ENCODE results near the gene IL1RAPL1. TPM values are rescaled to one million over a fixed set of nuclear protein-coding genes. Genes with fewer than 3 reads are reported as not detected.

The IL1RAPL1 gene
- total RNA-seq, 4 donors from 2014 or later, result 0.16 to 0.46 TPM; not detected in 2

DNA sequence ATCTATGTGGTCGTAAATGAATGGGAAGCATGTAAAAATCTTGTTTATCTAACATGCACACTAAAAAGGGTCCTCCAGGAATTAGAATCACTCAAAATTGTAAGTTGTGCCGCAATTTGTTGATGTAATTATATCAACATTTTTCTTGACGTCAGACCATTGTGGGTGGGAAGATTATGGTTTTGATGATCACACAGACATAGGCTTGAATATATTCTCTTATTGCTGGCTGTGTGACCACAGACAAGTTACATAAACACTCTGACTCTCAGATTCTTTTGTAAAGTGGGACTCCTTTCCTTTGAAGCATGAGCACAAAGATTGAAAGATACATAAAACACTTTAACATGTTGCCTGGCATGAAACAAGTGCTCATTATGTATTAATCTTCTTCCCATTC, 51.5 kb downstream of the IL1RAPL1 start:
- Histone ChIP-seq H3K27ac (no peak overlapping the region), H3K27me3 (no peaks in the 10 kb centered on the region), H3K4me1 (no peaks in the 10 kb centered on the region), H3K36me3 (no peaks in the 10 kb centered on the region), H3K9me3 (no peaks in the 10 kb centered on the region), H3K4me3 (no peak overlapping the region)
- TF ChIP-seq, protein P1, sequence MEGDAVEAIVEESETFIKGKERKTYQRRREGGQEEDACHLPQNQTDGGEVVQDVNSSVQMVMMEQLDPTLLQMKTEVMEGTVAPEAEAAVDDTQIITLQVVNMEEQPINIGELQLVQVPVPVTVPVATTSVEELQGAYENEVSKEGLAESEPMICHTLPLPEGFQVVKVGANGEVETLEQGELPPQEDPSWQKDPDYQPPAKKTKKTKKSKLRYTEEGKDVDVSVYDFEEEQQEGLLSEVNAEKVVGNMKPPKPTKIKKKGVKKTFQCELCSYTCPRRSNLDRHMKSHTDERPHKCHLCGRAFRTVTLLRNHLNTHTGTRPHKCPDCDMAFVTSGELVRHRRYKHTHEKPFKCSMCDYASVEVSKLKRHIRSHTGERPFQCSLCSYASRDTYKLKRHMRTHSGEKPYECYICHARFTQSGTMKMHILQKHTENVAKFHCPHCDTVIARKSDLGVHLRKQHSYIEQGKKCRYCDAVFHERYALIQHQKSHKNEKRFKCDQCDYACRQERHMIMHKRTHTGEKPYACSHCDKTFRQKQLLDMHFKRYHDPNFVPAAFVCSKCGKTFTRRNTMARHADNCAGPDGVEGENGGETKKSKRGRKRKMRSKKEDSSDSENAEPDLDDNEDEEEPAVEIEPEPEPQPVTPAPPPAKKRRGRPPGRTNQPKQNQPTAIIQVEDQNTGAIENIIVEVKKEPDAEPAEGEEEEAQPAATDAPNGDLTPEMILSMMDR (IDR thresholded peaks at IDR 0.05 in 4 of 5, conservative IDR thresholded peaks at IDR 0.05 in 1 of 5), result no peak
- TF ChIP-seq POLR2A (IDR thresholded peaks at IDR 0.05), result no peak
- intact Hi-C loops (cut with DNase I; ENCODE audit: low total_unique reads) (no loop called here), in situ Hi-C loops (cut with MboI; ENCODE audit: low sequenced_read_pairs in 4 of 4) (no loop called here)
- ATAC-seq, result no peak
- no peak for DNase-seq

DNA sequence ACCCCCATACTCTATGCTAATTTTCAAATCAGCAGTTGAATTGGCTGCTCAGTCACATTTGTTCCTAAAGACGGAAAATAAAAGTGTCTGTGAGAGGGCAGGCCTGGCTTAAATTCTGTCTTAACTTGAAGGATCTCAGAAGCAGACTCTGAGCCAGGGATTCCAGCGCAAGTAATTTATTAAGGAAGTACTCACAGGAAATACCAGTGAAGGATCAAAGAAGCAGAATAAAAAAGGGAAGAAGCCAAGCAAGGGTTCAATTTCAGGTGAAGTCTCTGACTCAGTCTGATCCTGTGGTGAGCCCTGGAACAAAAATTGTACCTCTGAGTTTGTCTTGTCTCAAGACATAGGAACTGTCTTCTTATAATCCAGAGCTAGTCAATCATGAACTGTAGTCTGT, 52.2 kb downstream of the IL1RAPL1 start:
- intact Hi-C loops (cut with DNase I; ENCODE audit: low total_unique reads), result no loop called here
- H3K9me3 ChIP-seq, result no peaks in the 10 kb centered on the region
- DNase-seq (no peak), ATAC-seq (no peak)
- no peak overlapping the region for H3K4me3 ChIP-seq
- no peaks in the 10 kb centered on the region for H3K27me3 ChIP-seq
- H3K27ac ChIP-seq, result no peak overlapping the region
- H3K4me1 ChIP-seq, result no peaks in the 10 kb centered on the region
- TF ChIP-seq POLR2A (IDR thresholded peaks at IDR 0.05), result no peak
- TF ChIP-seq, protein P1 (IDR thresholded peaks at IDR 0.05 in 4 of 5, conservative IDR thresholded peaks at IDR 0.05 in 1 of 5), result no peak
- in situ Hi-C loops (cut with MboI; ENCODE audit: low sequenced_read_pairs in 4 of 4), result no loop called here
- no peaks in the 10 kb centered on the region for H3K36me3 ChIP-seq

DNA sequence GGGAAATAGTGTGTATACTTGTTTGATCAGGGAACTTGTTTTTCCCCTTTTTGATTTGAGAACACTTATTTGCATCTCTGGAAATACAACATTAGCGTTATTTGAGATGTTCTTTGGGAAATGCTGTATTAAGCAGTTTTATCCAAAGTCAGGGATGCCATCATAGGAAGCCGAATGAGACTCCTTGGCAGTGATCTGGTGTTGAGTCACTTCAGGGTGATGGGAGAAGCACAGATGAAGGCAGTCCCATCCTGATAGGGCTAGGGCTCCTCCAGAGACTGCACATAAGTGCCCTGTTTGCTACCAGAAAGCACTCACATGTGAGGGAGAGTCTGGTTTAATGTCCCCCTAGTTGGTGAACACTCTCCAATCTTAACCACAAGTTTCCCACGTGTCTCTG, 62.3 kb downstream of the IL1RAPL1 start:
- Histone ChIP-seq H3K9me3 (no peaks in the 10 kb centered on the region), H3K36me3 (no peaks in the 10 kb centered on the region), H3K27me3 (no peaks in the 10 kb centered on the region), H3K27ac (no peak overlapping the region), H3K4me3 (no peak overlapping the region), H3K4me1 (no peaks in the 10 kb centered on the region)
- intact Hi-C loops (cut with DNase I; ENCODE audit: low total_unique reads), result no loop called here
- DNase-seq (no peak), ATAC-seq (no peak)
- TF ChIP-seq, protein P1 (IDR thresholded peaks at IDR 0.05 in 4 of 5, conservative IDR thresholded peaks at IDR 0.05 in 1 of 5), result no peak
- TF ChIP-seq POLR2A (IDR thresholded peaks at IDR 0.05), result no peak
- in situ Hi-C loops (cut with MboI; ENCODE audit: low sequenced_read_pairs in 4 of 4), result no loop called here

DNA sequence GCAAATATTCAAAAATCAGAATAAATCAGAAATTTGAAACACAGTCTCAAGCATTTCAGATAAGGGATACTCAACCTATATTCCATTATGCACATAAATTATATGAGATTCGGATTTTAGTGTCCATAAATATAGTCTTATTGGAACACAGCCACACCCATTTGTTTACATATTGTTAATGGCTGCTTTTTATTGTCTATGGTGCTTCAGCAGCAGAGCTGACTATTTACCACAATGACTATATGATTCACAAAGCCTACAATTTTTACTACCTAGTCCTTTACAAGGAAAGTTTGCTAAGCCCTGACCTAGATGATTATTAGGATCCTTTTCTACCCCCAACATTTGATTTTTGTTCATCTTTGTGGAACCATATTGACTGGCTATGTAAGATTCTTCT, 63.9 kb downstream of the IL1RAPL1 start:
- no peaks in the 10 kb centered on the region for H3K9me3 ChIP-seq
- intact Hi-C loops (cut with DNase I; ENCODE audit: low total_unique reads) (no loop called here), in situ Hi-C loops (cut with MboI; ENCODE audit: low sequenced_read_pairs in 4 of 4) (loop anchor here in 1 of 4 donors (25.0 kb wide), 1 partner anchor 111 kb away; no protein-coding TSS in a partner anchor)
- DNase-seq (no peak), ATAC-seq (no peak)
- H3K4me1 ChIP-seq, result no peaks in the 10 kb centered on the region
- TF ChIP-seq, protein P1 (IDR thresholded peaks at IDR 0.05 in 4 of 5, conservative IDR thresholded peaks at IDR 0.05 in 1 of 5), result no peak
- no peak for TF ChIP-seq POLR2A (IDR thresholded peaks at IDR 0.05)
- H3K36me3 ChIP-seq, result no peaks in the 10 kb centered on the region
- no peaks in the 10 kb centered on the region for H3K27me3 ChIP-seq
- H3K4me3 ChIP-seq, result no peak overlapping the region
- H3K27ac ChIP-seq, result no peak overlapping the region

DNA sequence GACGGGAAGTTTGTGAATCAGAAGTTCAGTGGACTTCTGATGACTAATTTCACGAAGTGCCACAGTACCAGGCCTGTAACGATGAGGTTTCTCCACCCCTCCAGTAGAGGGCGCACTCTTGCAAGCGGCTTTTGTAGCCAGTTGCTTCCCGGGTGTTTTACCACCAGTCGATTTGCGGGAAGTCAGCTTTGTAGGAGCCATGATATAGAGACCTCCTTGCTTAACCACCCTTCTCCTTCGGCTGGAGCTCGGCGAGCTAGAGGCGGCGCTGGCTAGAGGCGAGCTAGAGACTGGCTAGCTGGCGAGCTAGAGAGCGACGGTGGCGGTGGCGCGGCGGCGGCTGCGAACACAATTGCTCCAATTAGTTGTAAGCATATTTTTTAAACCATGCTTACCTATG, 72.0 kb downstream of the IL1RAPL1 start:
- no peak overlapping the region for H3K27ac ChIP-seq
- no peaks in the 10 kb centered on the region for H3K27me3 ChIP-seq
- ATAC-seq, result no peak
- no peaks in the 10 kb centered on the region for H3K4me1 ChIP-seq
- no peaks in the 10 kb centered on the region for H3K9me3 ChIP-seq
- intact Hi-C loops (cut with DNase I; ENCODE audit: low total_unique reads) (no loop called here), in situ Hi-C loops (cut with MboI; ENCODE audit: low sequenced_read_pairs in 4 of 4) (loop anchor here in 1 of 4 donors (25.0 kb wide), 1 partner anchor 103 kb away; no protein-coding TSS in a partner anchor)
- no peak for TF ChIP-seq POLR2A (IDR thresholded peaks at IDR 0.05)
- TF ChIP-seq, protein P1 (IDR thresholded peaks at IDR 0.05 in 4 of 5, conservative IDR thresholded peaks at IDR 0.05 in 1 of 5), result no peak
- no peaks in the 10 kb centered on the region for H3K36me3 ChIP-seq
- DNase-seq, result no peak
- no peak overlapping the region for H3K4me3 ChIP-seq

Data from gastrocnemius medialis (tissue), 4 donors.